CD4-positive, alpha-beta T cell (primary cell): ENCODE data around the gene AKT1. TPM values are rescaled to one million over a fixed set of nuclear protein-coding genes. Genes with fewer than 3 reads are reported as not detected.
"Not testable (repeated sequence)": the region's sequence is repeated elsewhere in the genome, so short reads cannot be mapped to it uniquely, and the experiment has no call there.

Source experiments
- ATAC-seq: fragments of 200-7000 bp; cut with Tn5 transposase; one replicate; pipeline ENCODE4 v1.10.0; 2022; ENCODE audit warnings: mild to moderate bottlenecking; ENCODE audit not compliant: poor library complexity
- CTCF ChIA-PET: fragments of 350-600 bp; sonication (Branson Sonifier 250); formaldehyde crosslinking; loops from one replicate; lab custom pipeline; 2021; ENCODE audit warnings: antibody characterized with exemption, inconsistent platforms; lab: Charles Lee
- POLR2A ChIA-PET: fragments of 350-600 bp; sonication (Branson Sonifier 250); formaldehyde crosslinking; loops from one replicate; lab custom pipeline; 2021; ENCODE audit warnings: antibody characterized with exemption, inconsistent platforms; lab: Charles Lee
- DNase-seq, 14 experiments: peaks; one replicate each; pipeline ENCODE4 v3.0.0-alpha.2; 2013 to 2020; ENCODE audit warnings: mixed read lengths in 2 of 14
- H3K27ac ChIP-seq, 2 donors: one replicate each; pipeline versions ENCODE4 v1.5.1 to v1.7.0; 2013; ENCODE audit warnings: low read length in 2 of 2, low read depth in 1 of 2, mild to moderate bottlenecking in 1 of 2
- H3K27me3 ChIP-seq, 2 experiments: 1 replicate in 1 of 2; 2 replicates in 1 of 2; pipeline versions ENCODE4 v1.6.1 to v1.7.0; 2013; ENCODE audit warnings: low read length in 2 of 2, control low read depth in 1 of 2, mild to moderate bottlenecking in 1 of 2, moderate library complexity in 1 of 2; ENCODE audit not compliant: insufficient read depth in 2 of 2, control insufficient read depth in 1 of 2
- H3K36me3 ChIP-seq: one replicate; pipeline ENCODE4 v1.6.1; 2013; ENCODE audit warnings: low read length, control low read depth; ENCODE audit not compliant: insufficient read depth
- H3K4me1 ChIP-seq: one replicate; pipeline ENCODE4 v1.6.1; 2013; ENCODE audit warnings: low read length, control low read depth; ENCODE audit not compliant: insufficient read depth
- H3K4me3 ChIP-seq: one replicate; pipeline ENCODE4 v1.5.1; 2013; ENCODE audit warnings: mild to moderate bottlenecking, low read length, moderate library complexity
- H3K9me3 ChIP-seq, 2 experiments: 1 replicate in 1 of 2; 2 replicates in 1 of 2; pipeline versions ENCODE4 v1.6.1 to v1.7.0; 2013; ENCODE audit warnings: low read length in 2 of 2, mild to moderate bottlenecking in 2 of 2, control low read depth in 1 of 2, moderate library complexity in 1 of 2; ENCODE audit not compliant: control insufficient read depth in 1 of 2, insufficient read depth in 1 of 2
- H3K27ac Mint-ChIP-seq: one replicate; pipeline ENCODE4 v1.8.0; 2020; ENCODE audit warnings: mixed read lengths
- H3K27me3 Mint-ChIP-seq: one replicate; pipeline ENCODE4 v1.8.0; 2021; ENCODE audit warnings: mixed read lengths
- H3K36me3 Mint-ChIP-seq: one replicate; pipeline ENCODE4 v1.8.0; 2021; ENCODE audit warnings: low read depth, mixed read lengths
- H3K4me1 Mint-ChIP-seq: one replicate; pipeline ENCODE4 v1.8.0; 2021; ENCODE audit warnings: low read depth, mixed read lengths
- H3K4me3 Mint-ChIP-seq: one replicate; pipeline ENCODE4 v1.8.0; 2020; ENCODE audit warnings: mild to moderate bottlenecking, mixed read lengths
- H3K9me3 Mint-ChIP-seq: one replicate; pipeline ENCODE4 v1.8.0; 2020; ENCODE audit warnings: mixed read lengths
- CTCF ChIP-seq: fragments of 200-600 bp; IDR thresholded peaks from one replicate; pipeline ENCODE4 v1.8.0; 2022; ENCODE audit warnings: antibody characterized with exemption, mild to moderate bottlenecking
- intact Hi-C, 2 experiments: fragments of 100-400 bp; cut with DNase I in 1 of 2; cut with micrococcal nuclease in 1 of 2; formaldehyde crosslinking; loops; one replicate each; pipeline versions ENCODE4 v1.15.1 to v1.9.0; 2023 to 2025; cut with DNase I, micrococcal nuclease
- total RNA-seq, 174 experiments: library from RNA in 2 of 174; stranded (reverse) in 2 of 174; gene quantifications; one replicate each; pipeline ENCODE4 v1.2.3 and lab custom pipeline; 2021 to 2026

AKT1 gene
- total RNA-seq, 2 experiments from 2014 or later = 58.8 to 66.5 TPM

GRCh38 chr14:104843442-104844305 lies 48.1 kb upstream of the AKT1 start:
- Mint-ChIP-seq H3K4me1 (no peaks in the 10 kb centered on the region), H3K36me3 (no peaks in the 10 kb centered on the region), H3K27ac (no peak overlapping the region), H3K27me3 (peaks cover 70% of the 10 kb centered on the region), H3K9me3 (no peaks in the 10 kb centered on the region), H3K4me3 (no peak overlapping the region)
- ATAC-seq (no peak), DNase-seq (no peak)
- peaks cover 10% of the 10 kb centered on the region for H3K4me1 ChIP-seq
- intact Hi-C loops = no loop called here
- H3K27me3 ChIP-seq = peaks cover 43 to 48% of the 10 kb centered on the region in 2 experiments
- H3K27ac ChIP-seq = no peak overlapping the region
- POLR2A ChIA-PET = no interaction called here
- H3K36me3 ChIP-seq = no peaks in the 10 kb centered on the region
- TF ChIP-seq CTCF = no peak
- CTCF ChIA-PET = no interaction called here
- H3K4me3 ChIP-seq = no peak overlapping the region
- peaks cover 0 to 14% of the 10 kb centered on the region in 2 experiments for H3K9me3 ChIP-seq

- no peak overlapping the region for H3K4me3 Mint-ChIP-seq
- Histone ChIP-seq H3K27me3 (peaks cover 43 to 48% of the 10 kb centered on the region in 2 experiments), H3K9me3 (peaks cover 0 to 14% of the 10 kb centered on the region in 2 experiments), H3K36me3 (no peaks in the 10 kb centered on the region), H3K4me3 (no peak overlapping the region), H3K27ac (no peak overlapping the region), H3K4me1 (peaks cover 10% of the 10 kb centered on the region)
- ChIA-PET POLR2A (no interaction called here), CTCF (no interaction called here)
- intact Hi-C loops = no loop called here
- no peak overlapping the region for H3K27ac Mint-ChIP-seq
- no peaks in the 10 kb centered on the region for H3K9me3 Mint-ChIP-seq
- no peak for DNase-seq
- H3K27me3 Mint-ChIP-seq = peaks cover 66% of the 10 kb centered on the region
- no peak for ATAC-seq
- TF ChIP-seq CTCF = no peak
- H3K36me3 Mint-ChIP-seq = no peaks in the 10 kb centered on the region
- no peaks in the 10 kb centered on the region for H3K4me1 Mint-ChIP-seq
These were observed 47.5 kb upstream of the AKT1 start for GRCh38 chr14:104843006-104843405.

DNA sequence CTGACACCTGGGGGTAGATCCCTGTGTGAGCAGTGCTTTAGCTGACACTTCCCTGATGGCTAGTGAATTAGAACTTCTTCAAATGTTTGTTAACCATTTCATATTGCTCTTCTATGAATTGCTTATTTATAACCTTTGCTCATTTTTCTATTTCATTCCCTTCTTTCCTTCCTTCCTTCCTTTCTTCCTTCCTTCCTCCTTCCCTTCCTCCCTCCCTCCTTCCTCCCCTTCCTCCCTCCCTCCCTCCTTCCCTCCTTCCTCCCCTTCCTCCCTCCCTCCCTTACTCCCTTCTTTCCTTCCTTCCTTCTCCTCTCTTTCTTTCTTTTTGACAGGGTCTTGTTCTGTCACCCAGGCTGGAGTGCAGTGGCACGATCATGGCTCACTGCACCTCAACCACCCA lies 46.2 kb upstream of the AKT1 start:
- ATAC-seq (no peak), DNase-seq (no peak)
- Histone ChIP-seq H3K36me3 (no peaks in the 10 kb centered on the region), H3K4me1 (peaks cover 10% of the 10 kb centered on the region), H3K4me3 (no peak overlapping the region), H3K27me3 (peaks cover 41 to 48% of the 10 kb centered on the region in 2 experiments), H3K9me3 (peaks cover 0 to 14% of the 10 kb centered on the region in 2 experiments), H3K27ac (no peak overlapping the region)
- POLR2A ChIA-PET = no interaction called here
- Mint-ChIP-seq H3K4me1 (no peaks in the 10 kb centered on the region), H3K27ac (no peak overlapping the region), H3K27me3 (peaks cover 59% of the 10 kb centered on the region), H3K4me3 (no peak overlapping the region), H3K9me3 (no peaks in the 10 kb centered on the region), H3K36me3 (no peaks in the 10 kb centered on the region)
- TF ChIP-seq CTCF = no peak
- intact Hi-C loops = no loop called here
- CTCF ChIA-PET = no interaction called here

GRCh38 chr14:104836171-104836935 lies 40.8 kb upstream of the AKT1 start:
- H3K9me3 ChIP-seq, CTCF ChIA-PET, H3K9me3 Mint-ChIP-seq, H3K4me1 ChIP-seq, intact Hi-C loops, DNase-seq, H3K4me1 Mint-ChIP-seq, H3K27ac Mint-ChIP-seq, H3K36me3 Mint-ChIP-seq, ATAC-seq, H3K36me3 ChIP-seq, H3K27ac ChIP-seq, POLR2A ChIA-PET, H3K4me3 ChIP-seq, H3K4me3 Mint-ChIP-seq, H3K27me3 ChIP-seq: not testable (repeated sequence)
- H3K27me3 Mint-ChIP-seq = peaks cover 10% of the 10 kb centered on the region
